HL-60 (cell line): Measurements from ENCODE around the gene IGF2BP3.

Experiments used
- DNase-seq, 2 experiments: peaks; one replicate each; pipeline ENCODE4 v3.0.0-alpha.2; 2010 to 2020; ENCODE audit warnings: low read depth in 1 of 2, low spot score in 1 of 2
- H3K27ac ChIP-seq: fragments of 250-450 bp; sonication (Bioruptor Pico); replicated peaks from 2 replicates; pipeline ENCODE4 v1.5.1; 2020; ENCODE audit warnings: mild to moderate bottlenecking, moderate library complexity
- H3K27me3 ChIP-seq: fragments of 250-450 bp; sonication (Bioruptor Pico); 2 replicates; pipeline ENCODE4 v1.5.1; 2021; ENCODE audit warnings: mild to moderate bottlenecking, moderate library complexity; ENCODE audit not compliant: insufficient read depth, poor library complexity, severe bottlenecking
- H3K4me3 ChIP-seq: replicated peaks from 2 replicates; pipeline ENCODE4 v1.5.1; 2011; ENCODE audit warnings: mild to moderate bottlenecking, control low read depth, low read length; ENCODE audit not compliant: insufficient read depth
- GABPA ChIP-seq: IDR thresholded peaks from 2 replicates; pipeline ENCODE4 v1.6.1; 2012; ENCODE audit warnings: low read depth
- POLR2AphosphoS5 ChIP-seq: IDR thresholded peaks from 2 replicates; pipeline ENCODE4 v1.6.1; 2012; ENCODE audit warnings: low read depth
- SPI1 ChIP-seq: IDR thresholded peaks from 2 replicates; pipeline ENCODE4 v1.6.1; 2012; ENCODE audit warnings: low read depth, mild to moderate bottlenecking, borderline replicate concordance
- TF ChIP-seq, protein P1 (sequence below): IDR thresholded peaks from one replicate; pipeline ENCODE4 v1.5.1; 2011; ENCODE audit warnings: low read length, control low read depth, inconsistent platforms; ENCODE audit not compliant: insufficient read depth
- TF ChIP-seq, protein P2 (sequence below): IDR thresholded peaks from 2 replicates; pipeline ENCODE4 v1.6.1; 2012; ENCODE audit warnings: low read depth; ENCODE audit not compliant: insufficient replicate concordance

The IGF2BP3 gene

DNA sequence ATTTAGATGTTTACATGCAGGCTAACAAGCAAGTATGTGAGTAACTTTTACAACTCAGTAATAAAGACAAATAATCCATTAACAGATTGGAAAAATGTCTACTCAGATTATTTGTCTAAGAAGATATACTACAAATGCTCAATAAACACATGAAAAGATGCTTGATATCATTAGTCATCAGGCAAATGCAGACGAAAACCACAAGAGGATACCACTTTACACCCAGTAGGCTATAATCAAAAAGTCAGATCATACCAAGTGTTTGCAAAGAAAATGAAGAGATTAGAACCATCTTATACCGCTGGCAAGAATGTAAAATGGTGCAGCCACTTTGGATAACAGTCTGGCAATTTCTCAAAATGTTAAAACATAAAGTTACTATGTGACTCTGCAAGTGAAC is 87.1 kb downstream of the IGF2BP3 start:
- no peak overlapping the region for H3K27ac ChIP-seq
- no peak for TF ChIP-seq POLR2AphosphoS5
- TF ChIP-seq, protein P1, sequence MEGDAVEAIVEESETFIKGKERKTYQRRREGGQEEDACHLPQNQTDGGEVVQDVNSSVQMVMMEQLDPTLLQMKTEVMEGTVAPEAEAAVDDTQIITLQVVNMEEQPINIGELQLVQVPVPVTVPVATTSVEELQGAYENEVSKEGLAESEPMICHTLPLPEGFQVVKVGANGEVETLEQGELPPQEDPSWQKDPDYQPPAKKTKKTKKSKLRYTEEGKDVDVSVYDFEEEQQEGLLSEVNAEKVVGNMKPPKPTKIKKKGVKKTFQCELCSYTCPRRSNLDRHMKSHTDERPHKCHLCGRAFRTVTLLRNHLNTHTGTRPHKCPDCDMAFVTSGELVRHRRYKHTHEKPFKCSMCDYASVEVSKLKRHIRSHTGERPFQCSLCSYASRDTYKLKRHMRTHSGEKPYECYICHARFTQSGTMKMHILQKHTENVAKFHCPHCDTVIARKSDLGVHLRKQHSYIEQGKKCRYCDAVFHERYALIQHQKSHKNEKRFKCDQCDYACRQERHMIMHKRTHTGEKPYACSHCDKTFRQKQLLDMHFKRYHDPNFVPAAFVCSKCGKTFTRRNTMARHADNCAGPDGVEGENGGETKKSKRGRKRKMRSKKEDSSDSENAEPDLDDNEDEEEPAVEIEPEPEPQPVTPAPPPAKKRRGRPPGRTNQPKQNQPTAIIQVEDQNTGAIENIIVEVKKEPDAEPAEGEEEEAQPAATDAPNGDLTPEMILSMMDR, result no peak
- DNase-seq, result no peak

DNA sequence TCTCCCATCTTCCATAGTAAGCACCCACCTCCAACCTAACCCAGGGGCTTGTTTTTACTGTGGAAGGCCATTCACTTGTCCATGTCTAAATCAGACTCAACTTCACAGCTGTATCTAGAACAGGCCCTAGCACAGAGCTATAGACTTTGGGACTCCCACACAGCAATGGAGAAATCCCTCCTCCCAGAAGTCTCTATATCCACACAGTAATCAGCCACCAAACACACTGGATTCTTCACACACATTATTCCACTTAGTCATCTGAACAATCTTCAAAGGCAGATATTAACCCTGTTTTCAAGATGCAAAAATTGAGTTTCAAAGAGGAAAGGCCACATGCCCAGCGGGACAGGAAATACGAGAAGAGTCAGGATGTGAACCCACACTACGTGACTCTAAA is 89.3 kb downstream of the IGF2BP3 start:
- no peak for DNase-seq
- no peak overlapping the region for H3K4me3 ChIP-seq
- no peak for TF ChIP-seq GABPA
- TF ChIP-seq, protein P1, result no peak
- no peak for TF ChIP-seq SPI1
- TF ChIP-seq POLR2AphosphoS5, result no peak
- TF ChIP-seq, protein P2, sequence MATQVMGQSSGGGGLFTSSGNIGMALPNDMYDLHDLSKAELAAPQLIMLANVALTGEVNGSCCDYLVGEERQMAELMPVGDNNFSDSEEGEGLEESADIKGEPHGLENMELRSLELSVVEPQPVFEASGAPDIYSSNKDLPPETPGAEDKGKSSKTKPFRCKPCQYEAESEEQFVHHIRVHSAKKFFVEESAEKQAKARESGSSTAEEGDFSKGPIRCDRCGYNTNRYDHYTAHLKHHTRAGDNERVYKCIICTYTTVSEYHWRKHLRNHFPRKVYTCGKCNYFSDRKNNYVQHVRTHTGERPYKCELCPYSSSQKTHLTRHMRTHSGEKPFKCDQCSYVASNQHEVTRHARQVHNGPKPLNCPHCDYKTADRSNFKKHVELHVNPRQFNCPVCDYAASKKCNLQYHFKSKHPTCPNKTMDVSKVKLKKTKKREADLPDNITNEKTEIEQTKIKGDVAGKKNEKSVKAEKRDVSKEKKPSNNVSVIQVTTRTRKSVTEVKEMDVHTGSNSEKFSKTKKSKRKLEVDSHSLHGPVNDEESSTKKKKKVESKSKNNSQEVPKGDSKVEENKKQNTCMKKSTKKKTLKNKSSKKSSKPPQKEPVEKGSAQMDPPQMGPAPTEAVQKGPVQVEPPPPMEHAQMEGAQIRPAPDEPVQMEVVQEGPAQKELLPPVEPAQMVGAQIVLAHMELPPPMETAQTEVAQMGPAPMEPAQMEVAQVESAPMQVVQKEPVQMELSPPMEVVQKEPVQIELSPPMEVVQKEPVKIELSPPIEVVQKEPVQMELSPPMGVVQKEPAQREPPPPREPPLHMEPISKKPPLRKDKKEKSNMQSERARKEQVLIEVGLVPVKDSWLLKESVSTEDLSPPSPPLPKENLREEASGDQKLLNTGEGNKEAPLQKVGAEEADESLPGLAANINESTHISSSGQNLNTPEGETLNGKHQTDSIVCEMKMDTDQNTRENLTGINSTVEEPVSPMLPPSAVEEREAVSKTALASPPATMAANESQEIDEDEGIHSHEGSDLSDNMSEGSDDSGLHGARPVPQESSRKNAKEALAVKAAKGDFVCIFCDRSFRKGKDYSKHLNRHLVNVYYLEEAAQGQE, result no peak
- no peak overlapping the region for H3K27ac ChIP-seq
- H3K27me3 ChIP-seq, result no peaks in the 10 kb centered on the region

More for the DNA sequence above, 87.1 kb downstream of the IGF2BP3 start:
- Histone ChIP-seq H3K4me3 (no peak overlapping the region), H3K27me3 (no peaks in the 10 kb centered on the region)

DNA sequence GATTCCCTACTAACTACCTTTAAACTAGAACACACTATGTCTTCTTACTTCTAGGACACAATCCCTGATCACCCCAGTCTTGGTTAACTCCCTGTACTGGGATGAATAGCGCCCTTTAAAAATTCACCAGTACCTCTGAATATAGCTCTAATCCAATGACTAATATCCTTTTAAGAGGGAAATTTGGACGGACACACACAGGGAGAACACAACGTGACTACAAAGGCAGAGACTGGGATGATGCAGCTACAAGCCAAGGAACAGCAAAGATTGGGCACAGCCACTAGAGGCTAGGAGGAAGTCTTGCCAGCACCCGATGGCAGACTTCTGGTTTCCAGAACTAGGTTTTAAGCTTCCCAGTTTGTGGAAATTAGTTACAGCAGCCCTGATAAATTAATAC is 89.7 kb downstream of the IGF2BP3 start:
- no peak overlapping the region for H3K4me3 ChIP-seq
- no peak for DNase-seq
- H3K27me3 ChIP-seq, result no peaks in the 10 kb centered on the region
- no peak overlapping the region for H3K27ac ChIP-seq
- TF ChIP-seq, protein P1, result no peak
- TF ChIP-seq POLR2AphosphoS5, result no peak
- TF ChIP-seq, protein P2, result no peak
- no peak for TF ChIP-seq SPI1
- no peak for TF ChIP-seq GABPA

DNA sequence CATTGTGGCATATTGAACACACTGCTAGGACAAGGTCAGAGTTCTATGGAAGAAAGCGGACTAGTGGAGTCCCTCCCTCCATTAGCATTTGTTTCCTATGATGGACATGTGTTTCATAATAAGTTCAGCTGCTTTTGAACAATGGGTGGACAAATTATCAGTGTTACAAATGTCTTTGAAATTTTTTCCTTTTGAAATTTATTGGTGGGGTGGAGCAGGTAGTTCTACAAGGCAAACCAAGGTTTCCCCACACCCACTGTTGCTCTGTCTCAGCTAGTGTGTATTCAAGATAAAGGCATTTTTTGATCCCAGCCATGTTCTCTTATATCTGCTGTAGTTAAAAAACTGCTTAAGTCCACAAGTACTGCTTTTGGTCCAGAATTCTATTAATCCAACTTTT is 91.3 kb downstream of the IGF2BP3 start:
- Histone ChIP-seq H3K27me3 (no peaks in the 10 kb centered on the region), H3K27ac (no peak overlapping the region), H3K4me3 (no peak overlapping the region)
- TF ChIP-seq POLR2AphosphoS5, result no peak
- TF ChIP-seq GABPA, result no peak
- TF ChIP-seq, protein P1, result no peak
- TF ChIP-seq, protein P2, result no peak
- TF ChIP-seq SPI1, result no peak
- DNase-seq, result no peak
